GOT3 (cell line): Measurements from ENCODE around the gene AP5Z1.

Experiments
- DNase-seq: peaks from one replicate; lab custom pipeline; 2025; ENCODE audit warnings: mixed read lengths; lab: John Stamatoyannopoulos, UW

Gene AP5Z1

DNA sequence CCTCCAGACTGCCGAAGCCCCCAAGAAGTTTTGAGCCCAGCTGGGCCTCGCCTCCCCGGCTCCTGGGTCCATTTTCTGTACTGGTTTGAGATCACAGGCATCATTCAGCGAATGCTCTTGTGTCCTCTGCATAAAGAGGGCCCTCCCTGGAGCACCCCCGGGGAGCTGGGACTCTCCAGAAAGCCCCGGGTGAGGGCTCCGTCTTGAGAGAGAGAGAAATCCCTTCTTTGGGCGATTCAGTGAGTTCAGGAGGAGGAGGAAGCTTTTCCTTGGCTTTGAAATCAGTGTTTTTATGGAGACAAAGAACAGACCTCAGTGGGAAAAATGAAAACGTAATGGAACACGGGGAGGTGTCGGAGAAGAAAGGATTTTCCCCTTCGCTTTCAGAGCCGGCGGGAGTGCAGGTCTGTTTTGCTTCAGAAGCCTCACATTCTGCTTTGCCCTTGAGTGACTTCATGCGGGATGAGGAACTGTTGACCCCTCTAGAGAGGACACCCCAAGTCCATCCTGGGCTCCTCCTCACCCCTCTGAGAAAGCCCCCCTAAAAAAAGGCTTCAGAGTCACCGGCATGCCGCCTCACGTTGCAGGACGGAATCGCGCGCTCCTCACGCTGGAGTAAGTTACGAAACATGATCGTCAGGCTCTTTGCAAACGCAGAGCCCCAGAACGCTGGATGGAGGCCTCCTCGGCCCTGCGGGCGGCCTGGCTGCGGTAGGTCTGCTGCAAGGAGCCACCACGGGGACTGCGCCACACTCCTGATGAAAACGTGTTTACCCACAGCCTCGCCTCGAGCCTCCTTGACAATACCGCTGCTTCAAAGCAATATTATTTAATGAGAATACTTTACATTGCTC is 8.5 kb upstream of the AP5Z1 start:
- DNase-seq: no peak

GRCh38 chr7:4768597-4769569 is 6.5 kb upstream of the AP5Z1 start:
- no peak for DNase-seq

DNA sequence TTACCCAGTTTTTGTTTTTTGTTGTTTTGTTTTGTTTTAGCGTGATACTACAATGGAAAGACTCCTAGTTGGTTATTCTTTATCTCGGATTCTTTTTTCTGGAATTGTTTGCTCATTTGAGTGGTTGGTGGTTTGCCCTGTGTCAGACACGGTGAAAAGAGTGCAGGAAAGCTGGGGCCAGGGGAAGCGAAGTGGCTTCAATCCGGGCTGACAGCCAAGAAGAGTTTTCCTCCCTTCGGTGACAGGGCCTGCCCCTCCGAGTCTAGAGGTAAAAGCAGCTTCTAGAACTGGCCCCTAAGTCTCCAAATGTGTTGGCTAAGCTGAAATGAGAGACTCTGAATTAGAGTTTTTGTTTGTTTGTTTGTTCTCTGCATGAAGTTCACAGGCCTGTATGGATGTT is 5.7 kb upstream of the AP5Z1 start:
- DNase-seq: no peak

- no peak for DNase-seq
Observed at GRCh38 chr7:4770886-4771285, 4.5 kb upstream of the AP5Z1 start.

GRCh38 chr7:4771737-4772136 is 3.7 kb upstream of the AP5Z1 start:
- no peak for DNase-seq

GRCh38 chr7:4772306-4772705 is 3.1 kb upstream of the AP5Z1 start:
- no peak for DNase-seq

GRCh38 chr7:4774007-4774406 is 1.4 kb upstream of the AP5Z1 start:
- no peak for DNase-seq

DNA sequence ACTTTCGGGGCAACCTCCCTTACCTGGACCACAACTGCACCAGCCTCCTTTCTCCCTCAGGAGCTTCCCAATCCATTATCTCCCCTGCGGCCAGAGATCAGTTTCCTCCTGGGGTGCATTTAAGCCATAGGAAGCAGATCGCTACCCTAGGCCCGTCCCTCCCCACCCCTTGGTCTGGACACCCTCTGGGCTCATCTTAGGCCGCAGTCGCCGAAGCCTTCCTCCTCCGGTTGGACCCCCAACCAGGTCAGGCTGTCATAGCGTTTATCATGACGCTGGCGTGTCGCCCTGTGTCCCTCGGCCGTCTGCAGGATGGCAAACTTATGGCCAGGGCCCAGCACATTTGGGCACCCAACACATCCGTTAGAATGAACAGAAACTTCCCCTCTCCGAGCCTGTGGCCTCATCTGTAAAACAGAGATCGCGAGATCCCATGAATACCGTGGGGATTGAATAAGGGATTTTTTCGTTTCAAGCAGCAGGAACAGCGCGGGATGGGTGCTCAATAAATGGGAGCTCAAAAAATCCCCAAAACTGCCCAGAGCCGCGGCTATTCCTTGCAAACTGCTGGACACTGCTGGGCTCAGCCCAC is 669 bp upstream of the AP5Z1 start:
- no peak for DNase-seq

DNA sequence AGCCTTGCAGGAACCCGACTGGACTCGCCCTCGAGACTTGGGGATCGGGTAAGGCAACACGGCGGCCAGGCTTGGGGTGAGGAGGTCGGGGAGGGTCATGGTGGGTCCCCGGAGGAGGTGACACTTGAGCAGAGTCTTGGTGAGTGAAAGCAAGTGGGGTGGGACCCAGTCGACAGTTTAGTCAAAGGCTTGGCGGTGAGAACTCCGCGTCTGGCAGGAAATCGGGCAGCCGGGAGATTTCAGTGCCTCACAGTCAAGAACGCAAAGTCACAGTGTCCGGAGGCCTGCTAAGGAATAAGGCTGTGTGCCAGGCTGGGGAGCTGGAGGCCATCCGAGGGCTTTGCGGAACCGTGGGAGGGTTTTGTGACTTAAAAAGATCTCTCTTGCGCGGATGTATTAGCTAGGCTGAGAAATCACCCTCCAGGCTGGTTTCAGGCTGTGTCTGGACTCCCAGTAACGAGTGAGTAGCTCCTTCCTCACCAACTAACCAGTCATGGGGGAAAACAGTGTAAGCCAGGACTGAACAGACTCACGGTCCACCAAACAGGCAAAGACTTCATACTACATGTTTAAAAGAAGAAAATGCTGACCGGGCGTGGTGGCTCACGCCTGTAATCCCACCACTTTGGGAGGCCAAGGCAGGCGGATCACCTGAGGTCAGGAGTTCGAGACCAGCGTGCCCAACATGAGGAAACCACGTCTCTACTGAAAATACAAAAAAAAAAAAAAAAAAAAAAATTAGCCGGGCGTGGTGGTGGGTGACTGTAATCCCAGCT is 613 bp downstream of the AP5Z1 start:
- no peak for DNase-seq

- DNase-seq: no peak
Observed at GRCh38 chr7:4779118-4779517, 3.7 kb downstream of the AP5Z1 start.

DNA sequence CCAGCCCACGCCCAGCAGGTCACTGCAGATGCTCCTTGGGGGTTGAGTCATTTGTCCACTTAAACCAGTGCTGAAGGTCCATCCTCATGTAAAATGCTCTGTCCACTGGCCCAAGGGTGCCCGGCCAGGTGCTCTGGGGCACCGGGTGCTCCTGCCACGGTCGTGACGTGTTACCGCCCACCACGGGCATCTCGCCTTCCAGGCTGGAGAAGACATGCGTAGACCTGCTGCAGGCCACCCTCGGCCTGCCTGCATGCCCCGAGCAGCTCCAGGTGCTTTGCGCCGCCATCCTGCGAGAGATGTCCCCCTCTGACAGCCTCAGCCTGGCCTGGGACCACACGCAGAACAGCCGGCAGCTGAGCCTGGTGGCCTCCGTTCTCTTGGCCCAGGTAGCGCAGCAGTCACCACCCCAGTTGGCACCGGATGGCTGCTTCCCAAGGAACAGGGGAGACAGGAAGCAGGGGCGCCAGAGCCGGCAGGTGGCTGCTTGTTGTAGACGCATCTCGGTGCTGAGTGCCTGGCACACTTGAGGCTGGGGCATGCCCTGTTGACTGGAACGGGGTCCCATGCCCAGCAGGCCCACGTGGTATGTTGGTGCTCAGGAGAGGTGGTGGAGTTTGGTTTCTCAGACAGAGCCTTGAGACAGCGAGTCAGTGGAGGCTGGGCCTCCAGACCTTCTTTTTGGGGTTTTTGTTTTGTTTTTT is 6.1 kb downstream of the AP5Z1 start:
- no peak for DNase-seq

DNA sequence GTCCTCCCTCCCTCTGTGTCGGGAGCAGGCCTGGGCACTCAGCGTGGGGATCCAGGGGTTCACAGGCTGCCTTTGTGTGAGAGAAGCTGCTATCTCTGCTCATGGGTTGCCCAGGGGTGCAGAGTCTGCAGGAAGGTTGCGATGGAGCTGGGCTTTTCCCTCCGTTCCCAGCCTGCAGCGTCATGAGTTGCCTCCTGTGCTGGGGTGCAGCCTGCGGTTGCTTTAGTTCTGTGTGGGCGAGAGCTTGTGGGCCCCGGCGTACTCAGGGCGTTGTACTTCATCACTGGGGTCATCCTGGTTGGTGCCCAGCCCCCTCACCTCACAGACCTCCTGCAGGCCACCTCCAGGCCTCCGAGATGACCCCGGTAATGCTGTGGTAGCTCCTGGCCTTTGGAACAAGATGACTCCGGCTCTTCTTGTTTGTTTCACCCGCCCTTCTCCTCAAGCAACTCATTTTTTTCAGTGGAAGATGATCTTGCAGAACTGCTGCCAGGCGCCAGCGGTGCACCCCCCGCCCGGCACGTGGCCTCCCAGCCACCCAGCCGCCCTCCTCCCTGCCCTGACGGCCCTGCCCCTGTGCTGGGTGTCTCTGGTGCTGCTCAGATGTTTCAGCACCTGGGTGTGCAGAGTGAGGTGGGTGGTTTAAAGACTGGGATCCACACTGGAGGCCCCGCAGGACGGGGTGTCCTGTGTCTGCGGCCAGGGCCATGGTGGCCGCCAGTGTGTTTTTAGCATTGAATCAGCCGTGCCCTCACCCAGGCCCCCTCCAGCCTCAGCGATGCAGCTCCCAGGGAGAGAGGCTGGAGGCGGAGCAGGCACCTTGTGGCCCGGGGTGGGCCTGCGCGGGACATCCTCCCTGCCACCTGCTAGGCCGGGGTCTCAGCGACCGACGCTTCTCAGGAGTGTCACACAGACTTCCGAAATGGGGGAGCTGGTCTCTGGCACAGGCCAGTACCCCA is 7.2 kb downstream of the AP5Z1 start:
- no peak for DNase-seq

DNA sequence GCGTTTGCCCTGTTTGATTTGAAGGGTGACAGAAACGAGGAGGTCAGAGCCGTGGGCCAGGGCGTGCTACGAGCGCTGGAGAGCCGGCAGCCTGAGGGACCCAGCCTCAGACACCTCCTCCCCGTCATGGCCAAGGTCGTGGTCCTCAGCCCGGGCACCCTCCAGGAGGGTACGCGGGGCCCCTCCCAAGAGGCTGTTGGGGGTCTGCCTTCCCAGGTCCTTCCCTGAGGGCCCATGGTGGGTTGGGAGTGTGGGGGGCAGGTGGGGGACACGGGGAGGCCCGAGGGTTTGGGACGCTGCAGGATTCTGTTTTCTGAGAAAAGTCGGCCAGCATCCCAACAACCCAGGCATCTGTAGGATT is 7.8 kb downstream of the AP5Z1 start:
- DNase-seq: no peak

DNA sequence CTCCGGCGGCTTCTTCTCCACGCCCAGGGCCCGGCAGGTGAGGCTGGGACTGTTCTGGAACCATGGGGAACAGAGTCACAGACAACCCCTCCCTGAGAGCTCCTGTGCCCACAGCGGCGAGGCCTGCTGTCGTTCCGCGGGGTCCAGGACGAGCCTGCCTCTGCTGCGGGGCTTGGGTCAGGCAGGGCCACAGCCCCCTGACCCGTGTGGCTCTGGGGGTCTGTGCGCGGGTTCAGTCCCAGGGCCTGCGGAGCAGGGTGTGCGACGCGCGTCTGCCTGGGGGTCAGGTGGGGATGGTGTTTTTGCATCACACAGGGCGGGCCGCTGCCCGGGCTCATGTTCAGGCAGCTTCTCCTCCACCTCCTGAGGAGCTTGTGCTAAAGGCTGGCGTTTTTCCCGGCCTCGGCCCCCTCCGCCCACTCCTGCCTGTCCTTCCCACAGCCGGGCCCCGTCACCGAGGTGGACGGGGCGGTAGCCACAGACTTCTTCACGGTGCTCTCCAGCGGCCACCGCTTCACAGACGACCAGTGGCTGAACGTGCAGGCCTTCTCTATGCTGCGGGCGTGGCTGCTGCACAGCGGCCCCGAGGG is 8.4 kb downstream of the AP5Z1 start:
- no peak for DNase-seq

DNA sequence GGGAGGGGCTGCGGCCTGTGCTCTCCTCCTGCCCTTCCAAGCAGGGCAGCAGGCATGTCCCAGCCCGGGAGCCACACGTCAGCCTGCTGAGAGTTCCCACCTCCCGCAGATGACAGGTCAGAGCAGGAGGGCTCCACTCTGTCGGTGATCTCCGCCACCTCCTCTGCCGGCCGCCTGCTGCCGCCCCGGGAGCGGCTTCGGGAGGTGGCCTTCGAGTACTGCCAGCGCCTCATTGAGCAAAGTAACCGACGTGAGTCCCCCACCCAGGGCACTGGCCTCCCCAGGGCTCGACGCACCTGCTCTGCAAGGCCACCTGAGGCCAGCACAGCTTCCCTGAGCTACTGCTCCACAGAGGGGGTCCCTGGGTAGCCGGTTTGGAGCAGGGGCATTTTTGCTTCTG is 9.4 kb downstream of the AP5Z1 start:
- DNase-seq: no peak

- DNase-seq: no peak
Observed at GRCh38 chr7:4785371-4785770, 9.9 kb downstream of the AP5Z1 start.

DNA sequence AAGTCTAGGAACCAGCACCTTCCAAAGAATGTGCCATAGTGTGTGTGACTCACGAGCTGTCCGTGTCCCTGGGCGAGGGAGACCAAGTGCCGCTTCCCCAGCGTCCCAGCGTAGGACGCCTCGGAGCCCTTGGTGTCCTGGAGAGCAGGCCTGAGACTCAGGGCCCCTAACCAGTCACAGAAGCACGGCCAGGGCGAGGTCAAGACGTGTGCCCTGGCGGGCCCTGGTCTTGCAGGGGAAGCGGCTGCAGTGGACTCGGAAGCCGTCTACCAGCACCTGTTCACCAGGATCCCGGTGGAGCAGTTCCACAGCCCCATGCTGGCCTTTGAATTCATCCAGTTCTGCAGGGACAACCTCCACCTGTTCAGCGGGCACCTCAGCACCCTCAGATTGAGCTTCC is 10.6 kb downstream of the AP5Z1 start:
- no peak for DNase-seq

- no peak for DNase-seq
Observed at GRCh38 chr7:4787541-4787940, 12.1 kb downstream of the AP5Z1 start.

GRCh38 chr7:4787947-4788626 is 12.7 kb downstream of the AP5Z1 start:
- DNase-seq: no peak
